HG02798 (cell line): ENCODE data around the gene EXOC4.
"Not testable (repeated sequence)": the region's sequence is repeated elsewhere in the genome, so short reads cannot be mapped to it uniquely, and the experiment has no call there.

Experiments used
- ATAC-seq: cut with Tn5 transposase; IDR thresholded peaks from one replicate; pipeline ENCODE4 v1.9.1; 2021; ENCODE audit warnings: mild to moderate bottlenecking; ENCODE audit not compliant: unreplicated experiment, poor library complexity

The EXOC4 gene

GRCh38 chr7:133871757-133872156, 618.9 kb downstream of the EXOC4 start:
- no peak for ATAC-seq

DNA sequence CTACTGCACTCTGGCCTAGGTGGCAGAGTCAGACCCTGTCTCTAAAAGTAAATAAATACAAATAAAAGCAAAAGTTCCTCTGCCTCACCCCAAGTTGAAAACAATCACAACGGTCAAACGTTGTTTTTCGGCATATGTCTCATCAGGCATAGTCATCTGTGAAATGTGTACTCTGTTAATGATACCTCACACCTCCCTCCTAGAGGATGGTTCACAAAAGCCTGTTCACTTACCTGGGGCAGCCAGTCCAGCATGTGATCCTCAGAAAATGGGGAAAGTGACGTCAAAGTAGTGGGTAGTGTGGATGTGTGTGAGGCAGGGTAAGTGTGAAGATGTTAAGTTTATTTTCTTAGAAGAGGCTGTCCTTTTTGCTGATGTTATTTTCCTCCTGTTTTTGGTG, 620.3 kb downstream of the EXOC4 start:
- no peak for ATAC-seq

DNA sequence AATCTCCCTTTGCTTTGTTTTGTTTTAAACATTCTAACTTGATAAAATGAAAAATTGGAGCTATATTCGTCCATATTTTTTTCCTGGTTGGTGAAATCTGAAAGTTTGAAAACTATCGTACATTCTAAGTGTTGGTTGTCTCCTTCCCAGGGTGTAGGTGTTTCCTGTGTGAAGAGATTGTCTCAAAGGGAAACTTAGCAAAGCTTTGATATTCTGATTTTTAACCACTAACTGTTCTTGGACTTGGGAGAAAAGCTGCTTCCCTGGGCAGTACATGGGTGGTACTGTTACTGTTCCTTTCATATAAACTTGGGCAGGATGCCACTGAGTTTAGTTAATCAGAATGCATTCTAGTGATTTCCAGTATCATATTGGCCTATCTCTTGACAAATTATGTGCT, 620.8 kb downstream of the EXOC4 start:
- no peak for ATAC-seq

GRCh38 chr7:133883591-133883990, 630.7 kb downstream of the EXOC4 start:
- no peak for ATAC-seq

GRCh38 chr7:133885213-133885612, 632.3 kb downstream of the EXOC4 start:
- no peak for ATAC-seq

GRCh38 chr7:133886086-133886485, 633.2 kb downstream of the EXOC4 start:
- ATAC-seq: no peak

DNA sequence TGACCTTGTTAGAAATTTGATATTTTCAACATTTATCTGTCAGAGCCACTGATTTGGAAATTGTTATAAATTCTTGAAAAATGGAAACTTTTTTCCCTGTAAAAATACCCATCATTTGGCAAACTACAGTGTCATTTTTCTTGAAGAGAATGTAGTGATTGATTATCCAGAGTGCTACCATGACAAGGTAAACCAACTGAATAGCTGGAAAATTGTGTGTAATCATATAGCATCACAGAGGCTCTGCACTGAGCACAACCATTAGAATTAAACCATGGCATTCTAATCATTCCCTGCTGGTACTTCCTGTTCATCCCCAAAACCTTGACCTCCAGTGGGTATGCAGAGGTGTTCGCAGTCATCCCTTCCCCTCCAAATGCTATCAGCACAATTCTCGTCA, 633.9 kb downstream of the EXOC4 start:
- no peak for ATAC-seq

- ATAC-seq: no peak
Observed at GRCh38 chr7:133887459-133887858, 634.6 kb downstream of the EXOC4 start.

- no peak for ATAC-seq
Observed at GRCh38 chr7:133888061-133888930, 635.4 kb downstream of the EXOC4 start.

DNA sequence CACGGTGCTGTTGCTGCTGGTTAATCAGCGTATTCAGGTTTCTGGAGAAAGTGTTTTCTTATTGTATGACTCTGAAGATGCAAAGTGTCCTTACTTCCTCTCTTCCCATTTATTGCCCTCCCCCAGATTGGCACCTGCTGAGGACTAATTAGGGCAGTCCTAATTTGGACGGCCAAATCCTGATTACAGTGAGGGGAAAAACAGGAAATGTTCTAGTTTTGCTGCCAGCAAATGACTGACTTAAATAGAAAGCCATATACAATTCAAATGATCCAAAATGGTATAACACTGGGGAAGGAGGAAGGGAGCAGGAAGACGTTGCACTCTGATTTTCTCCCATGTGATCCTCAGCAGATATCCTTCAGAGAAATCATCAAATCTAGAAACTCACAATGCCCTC, 651.9 kb downstream of the EXOC4 start:
- ATAC-seq: no peak

DNA sequence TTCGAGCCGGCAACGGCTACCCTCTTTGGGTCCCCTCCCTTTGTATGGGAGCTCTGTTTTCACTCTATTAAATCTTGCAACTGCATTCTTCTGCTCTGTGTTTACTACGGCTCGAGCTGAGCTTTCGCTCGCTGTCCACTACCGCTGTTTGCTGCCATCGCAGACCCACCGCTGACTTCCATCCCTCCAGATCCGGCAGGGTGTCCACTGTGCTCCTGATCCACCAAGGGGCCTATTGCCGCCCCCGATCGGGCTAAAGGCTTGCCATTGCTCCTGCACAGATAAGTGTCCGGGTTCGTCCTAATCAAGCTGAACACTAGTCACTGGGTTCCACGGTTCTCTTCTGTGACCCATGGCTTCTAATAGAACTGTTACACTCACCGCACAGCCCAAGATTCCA, 653.7 kb downstream of the EXOC4 start:
- ATAC-seq: not testable (repeated sequence)

DNA sequence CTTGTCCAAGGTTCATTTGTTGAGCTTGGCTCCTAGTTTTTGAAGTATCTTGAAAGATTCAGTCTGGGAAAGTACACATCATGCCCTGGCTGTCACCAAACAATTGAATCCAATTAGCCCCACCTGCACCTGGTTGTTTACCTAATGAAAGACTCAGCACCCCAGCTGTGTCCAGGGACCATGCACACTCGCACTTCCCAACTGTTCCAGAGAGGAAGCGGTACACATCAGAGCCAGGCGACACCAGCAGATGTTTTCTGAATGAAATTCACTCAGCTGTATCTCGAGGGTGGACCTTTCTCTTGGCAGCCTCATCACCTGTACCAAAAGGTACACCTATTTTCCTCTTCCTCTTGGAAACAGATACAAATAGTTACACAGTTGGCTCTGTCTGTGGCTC, 657.9 kb downstream of the EXOC4 start:
- ATAC-seq: no peak

- no peak for ATAC-seq
Observed at GRCh38 chr7:133911724-133912123, 658.8 kb downstream of the EXOC4 start.

- ATAC-seq: no peak
Observed at GRCh38 chr7:133912916-133913697, 660.2 kb downstream of the EXOC4 start.

DNA sequence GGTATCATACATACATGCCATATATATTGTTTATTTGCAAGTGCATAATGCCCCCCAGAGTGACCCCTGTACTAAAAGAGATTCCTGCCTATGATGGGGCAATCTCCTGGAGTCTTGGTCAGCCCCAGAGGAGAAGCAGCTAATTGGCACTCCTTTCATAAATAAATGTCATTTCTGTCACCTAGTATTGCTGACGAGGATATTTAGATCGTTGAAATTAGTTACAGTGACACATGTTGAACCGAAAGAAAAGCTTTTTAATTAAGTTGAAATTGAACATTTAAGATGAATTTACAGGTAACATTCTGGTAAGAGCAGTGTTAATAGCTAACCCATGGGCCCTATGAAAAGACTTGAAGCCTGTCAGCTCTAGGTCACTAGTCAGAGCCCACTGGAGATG, 663.7 kb downstream of the EXOC4 start:
- no peak for ATAC-seq

DNA sequence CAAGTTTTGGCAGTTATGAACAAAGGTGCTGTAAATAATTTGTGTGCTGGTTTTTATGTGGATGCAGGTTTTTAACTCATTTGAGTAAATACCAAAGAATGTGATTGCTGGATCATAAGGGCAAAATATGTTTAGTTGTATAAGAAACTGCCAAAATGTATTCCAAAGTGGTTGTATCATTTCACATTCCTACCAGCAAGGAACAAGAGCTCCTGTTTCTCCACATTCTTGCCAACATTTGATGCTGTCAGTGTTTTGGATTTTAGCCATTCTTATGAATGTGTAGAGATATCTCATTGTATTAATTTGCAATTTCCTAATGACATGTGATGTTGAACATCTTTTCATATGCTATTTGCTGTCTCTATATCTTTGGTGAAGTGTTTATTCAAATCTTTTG, 666.9 kb downstream of the EXOC4 start:
- ATAC-seq: no peak

DNA sequence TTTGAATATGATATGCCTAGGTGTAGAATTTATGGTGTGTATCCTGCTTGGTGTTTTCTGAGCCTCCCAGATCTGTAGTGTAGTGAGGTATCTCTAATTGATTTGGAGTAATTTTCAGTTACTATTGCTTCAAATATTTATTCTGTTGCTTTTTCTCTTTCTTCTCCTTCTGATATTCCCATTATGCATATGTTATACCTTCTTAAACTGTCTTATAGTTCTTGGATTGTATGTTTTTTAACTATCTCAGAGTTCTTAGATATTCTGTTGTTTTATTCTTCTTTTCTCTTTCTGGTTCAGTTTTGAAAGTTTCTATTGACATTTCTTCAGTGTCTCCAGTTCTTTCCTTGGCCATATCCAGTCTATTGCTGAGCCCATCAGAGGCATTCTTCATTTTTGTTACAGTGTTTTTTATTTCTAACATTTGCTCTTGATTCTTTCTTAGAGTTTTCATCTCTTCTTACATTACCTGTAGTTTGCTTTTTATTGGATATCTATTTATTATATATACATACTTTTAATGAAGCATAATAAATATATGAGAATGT, 668.8 kb downstream of the EXOC4 start:
- ATAC-seq: no peak

- no peak for ATAC-seq
Observed at GRCh38 chr7:133923974-133924373, 671.1 kb downstream of the EXOC4 start.

- no peak for ATAC-seq
Observed at GRCh38 chr7:133931053-133931452, 678.2 kb downstream of the EXOC4 start.

DNA sequence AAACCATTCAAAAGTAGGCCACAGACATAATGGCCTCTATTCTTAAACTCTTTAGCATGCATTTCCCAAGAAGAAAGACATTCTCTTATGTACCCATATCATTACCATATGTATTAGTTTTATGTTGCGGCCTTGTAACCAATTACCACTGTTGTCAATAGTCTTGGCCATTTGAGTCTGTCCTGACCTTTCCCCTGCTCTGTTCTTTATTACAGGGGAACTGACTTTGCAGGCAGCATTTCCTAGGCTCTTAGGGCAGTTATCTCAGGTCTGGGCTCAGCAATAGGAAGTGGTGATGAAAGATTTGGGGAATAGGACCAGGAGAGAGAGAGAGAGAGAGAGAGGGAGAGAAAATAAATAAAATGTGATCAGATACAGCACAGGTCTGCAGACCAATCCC, 679.7 kb downstream of the EXOC4 start:
- no peak for ATAC-seq

- no peak for ATAC-seq
Observed at GRCh38 chr7:133934262-133934976, 681.5 kb downstream of the EXOC4 start.
